Adipocyte (in vitro differentiated cells): ENCODE data around the gene ZNF280A.
"Not testable (repeated sequence)": the region's sequence is repeated elsewhere in the genome, so short reads cannot be mapped to it uniquely, and the experiment has no call there.

Experiments
- DNase-seq: peaks from one replicate; pipeline ENCODE4 v3.0.0-alpha.2; 2015; ENCODE audit warnings: low read depth
- H3K27me3 ChIP-seq: replicated peaks from 2 replicates; pipeline ENCODE4 v1.7.0; 2013; ENCODE audit warnings: mild to moderate bottlenecking, low read length, moderate library complexity; ENCODE audit not compliant: control insufficient read depth, insufficient read depth
- H3K36me3 ChIP-seq: 2 replicates; pipeline ENCODE4 v1.7.0; 2013; ENCODE audit warnings: low read length, mild to moderate bottlenecking, moderate library complexity; ENCODE audit not compliant: control insufficient read depth, insufficient read depth, severe bottlenecking
- H3K4me1 ChIP-seq: 2 replicates; pipeline ENCODE4 v1.7.0; 2013; ENCODE audit warnings: mild to moderate bottlenecking, low read length, moderate library complexity; ENCODE audit not compliant: control insufficient read depth, insufficient read depth
- H3K4me3 ChIP-seq: 2 replicates; pipeline ENCODE4 v1.7.0; 2013; ENCODE audit warnings: mild to moderate bottlenecking, low read length, moderate library complexity
- H3K9ac ChIP-seq: 2 replicates; pipeline ENCODE4 v1.7.0; 2013; ENCODE audit warnings: mild to moderate bottlenecking, low read length, moderate library complexity
- H3K9me3 ChIP-seq: 2 replicates; pipeline ENCODE4 v1.7.0; 2013; ENCODE audit warnings: mild to moderate bottlenecking, low read length, moderate library complexity; ENCODE audit not compliant: control insufficient read depth

The ZNF280A gene

GRCh38 chr22:22536916-22537315 lies 16.8 kb upstream of the ZNF280A start:
- Histone ChIP-seq H3K4me3 (no peak overlapping the region), H3K9me3 (no peaks in the 10 kb centered on the region), H3K27me3 (peaks cover 7% of the 10 kb centered on the region), H3K36me3 (no peaks in the 10 kb centered on the region), H3K9ac (no peak overlapping the region), H3K4me1 (no peaks in the 10 kb centered on the region)
- no peak for DNase-seq

- H3K9me3 ChIP-seq = no peaks in the 10 kb centered on the region
- no peaks in the 10 kb centered on the region for H3K36me3 ChIP-seq
- H3K9ac ChIP-seq = no peak overlapping the region
- H3K27me3 ChIP-seq = peaks cover 6% of the 10 kb centered on the region
- H3K4me3 ChIP-seq = no peak overlapping the region
- H3K4me1 ChIP-seq = no peaks in the 10 kb centered on the region
- DNase-seq = no peak
Measured at GRCh38 chr22:22536515-22536914, 16.4 kb upstream of the ZNF280A start.

GRCh38 chr22:22535662-22536061 lies 15.6 kb upstream of the ZNF280A start:
- Histone ChIP-seq H3K9ac (no peak overlapping the region), H3K9me3 (no peaks in the 10 kb centered on the region), H3K4me3 (no peak overlapping the region), H3K27me3 (peaks cover 6% of the 10 kb centered on the region), H3K36me3 (no peaks in the 10 kb centered on the region), H3K4me1 (no peaks in the 10 kb centered on the region)
- DNase-seq = no peak

DNA sequence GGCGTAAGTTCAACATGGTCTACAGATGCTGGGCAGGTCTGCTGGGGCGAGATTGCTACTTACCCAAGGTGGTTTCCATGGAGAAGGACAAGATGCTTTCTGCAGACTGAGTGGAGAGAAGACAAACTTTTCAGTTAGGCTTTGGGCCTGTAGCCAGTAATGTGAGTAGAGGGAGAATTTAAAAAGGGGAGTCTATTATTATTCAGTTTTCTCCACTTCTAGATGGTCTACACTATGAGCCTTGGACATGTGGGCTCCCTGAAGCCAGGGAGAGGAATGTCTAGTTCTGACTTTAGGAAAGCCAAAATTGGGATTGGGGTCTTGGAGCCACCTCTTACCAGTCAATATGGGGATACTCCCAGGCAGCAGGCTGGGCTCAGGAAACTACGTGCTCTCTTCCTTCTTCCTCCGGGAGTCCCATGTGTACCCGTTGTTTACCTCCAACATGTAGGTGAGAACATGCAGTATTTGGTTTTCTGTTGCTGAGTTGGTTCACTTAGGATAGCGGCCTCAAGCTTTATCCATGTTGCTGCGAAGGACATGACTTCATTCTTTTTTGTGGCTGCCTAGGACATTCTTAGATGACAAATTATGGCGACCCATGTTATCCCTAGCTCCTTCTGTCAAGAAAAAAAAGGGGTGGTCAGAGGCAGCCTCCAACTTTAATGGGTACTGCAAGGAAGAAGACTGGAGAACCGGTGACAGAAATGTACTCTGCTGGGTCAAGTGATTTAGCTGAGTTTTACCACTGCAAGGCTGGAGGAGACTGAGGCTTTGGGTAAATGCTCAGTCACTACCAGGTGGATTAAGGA lies 14.7 kb upstream of the ZNF280A start:
- H3K36me3 ChIP-seq = no peaks in the 10 kb centered on the region
- H3K9me3 ChIP-seq = no peaks in the 10 kb centered on the region
- H3K27me3 ChIP-seq = peaks cover 6% of the 10 kb centered on the region
- no peak for DNase-seq
- H3K4me3 ChIP-seq = no peak overlapping the region
- H3K4me1 ChIP-seq = no peaks in the 10 kb centered on the region
- no peak overlapping the region for H3K9ac ChIP-seq

- no peak for DNase-seq
- no peaks in the 10 kb centered on the region for H3K4me1 ChIP-seq
- no peak overlapping the region for H3K4me3 ChIP-seq
- H3K9me3 ChIP-seq = no peaks in the 10 kb centered on the region
- peaks cover 6% of the 10 kb centered on the region for H3K27me3 ChIP-seq
- no peak overlapping the region for H3K9ac ChIP-seq
- no peaks in the 10 kb centered on the region for H3K36me3 ChIP-seq
Measured at GRCh38 chr22:22533863-22534262, 13.8 kb upstream of the ZNF280A start.

- H3K36me3 ChIP-seq = no peaks in the 10 kb centered on the region
- no peak overlapping the region for H3K4me3 ChIP-seq
- no peaks in the 10 kb centered on the region for H3K9me3 ChIP-seq
- no peak for DNase-seq
- H3K4me1 ChIP-seq = no peaks in the 10 kb centered on the region
- H3K9ac ChIP-seq = no peak overlapping the region
- peaks cover 3% of the 10 kb centered on the region for H3K27me3 ChIP-seq
Measured at GRCh38 chr22:22533417-22533816, 13.3 kb upstream of the ZNF280A start.

GRCh38 chr22:22532547-22533071 lies 12.5 kb upstream of the ZNF280A start:
- H3K4me3 ChIP-seq, H3K27me3 ChIP-seq, H3K9ac ChIP-seq, DNase-seq, H3K36me3 ChIP-seq, H3K9me3 ChIP-seq, H3K4me1 ChIP-seq: not testable (repeated sequence)

GRCh38 chr22:22531770-22532546 lies 11.9 kb upstream of the ZNF280A start:
- no peak overlapping the region for H3K4me3 ChIP-seq
- no peaks in the 10 kb centered on the region for H3K36me3 ChIP-seq
- no peaks in the 10 kb centered on the region for H3K27me3 ChIP-seq
- no peak overlapping the region for H3K9ac ChIP-seq
- DNase-seq = no peak
- no peaks in the 10 kb centered on the region for H3K9me3 ChIP-seq
- H3K4me1 ChIP-seq = no peaks in the 10 kb centered on the region

GRCh38 chr22:22528780-22529179 lies 8.7 kb upstream of the ZNF280A start:
- Histone ChIP-seq H3K27me3 (peaks cover 2% of the 10 kb centered on the region), H3K9me3 (no peaks in the 10 kb centered on the region), H3K9ac (no peak overlapping the region), H3K4me3 (no peak overlapping the region), H3K36me3 (no peaks in the 10 kb centered on the region), H3K4me1 (no peaks in the 10 kb centered on the region)
- DNase-seq = no peak

DNA sequence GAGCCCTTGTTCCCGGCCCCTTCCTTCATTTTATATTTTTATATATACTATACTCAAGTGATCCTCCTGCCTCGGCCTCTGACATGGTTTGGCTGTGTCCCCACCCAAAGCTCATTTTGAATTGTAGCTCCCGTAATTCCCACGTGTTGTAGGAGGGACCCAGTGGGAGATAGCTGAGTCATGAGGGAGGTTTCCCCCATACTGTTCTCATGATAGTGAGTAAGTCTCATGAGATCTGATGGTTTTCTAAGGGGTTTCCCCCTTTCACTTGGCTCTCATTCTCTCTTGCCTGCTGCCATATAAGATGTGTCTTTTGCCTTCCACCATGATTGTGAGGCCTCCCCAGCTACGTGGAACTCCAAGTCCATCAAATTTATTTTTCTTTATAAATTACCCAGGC lies 7.2 kb upstream of the ZNF280A start:
- Histone ChIP-seq H3K27me3 (peaks cover 9% of the 10 kb centered on the region), H3K36me3 (no peaks in the 10 kb centered on the region), H3K9me3 (no peaks in the 10 kb centered on the region), H3K4me1 (no peaks in the 10 kb centered on the region), H3K9ac (no peak overlapping the region), H3K4me3 (no peak overlapping the region)
- DNase-seq = no peak

- Histone ChIP-seq H3K9ac (no peak overlapping the region), H3K4me1 (no peaks in the 10 kb centered on the region), H3K36me3 (no peaks in the 10 kb centered on the region), H3K4me3 (no peak overlapping the region), H3K9me3 (no peaks in the 10 kb centered on the region), H3K27me3 (peaks cover 9% of the 10 kb centered on the region)
- DNase-seq = no peak
Measured at GRCh38 chr22:22526125-22526912, 6.2 kb upstream of the ZNF280A start.
